ACHN (cell line): ENCODE measurements around the gene PRX.
"Not testable (repeated sequence)": the region's sequence is repeated elsewhere in the genome, so short reads cannot be mapped to it uniquely, and the experiment has no call there.

ENCODE experiments used
- DNase-seq: peaks from one replicate; pipeline ENCODE4 v3.0.0-alpha.2; 2015
- in situ Hi-C: cut with HindIII; loops from 2 replicates; pipeline ENCODE4 v1.10.0; 2017; ENCODE audit warnings: low sequenced_read_pairs, low pct_ligation_motif_present, low pct_unique_long_range_greater_than_20kb

The PRX gene

GRCh38 chr19:40413291-40413845 is at the start of gene PRX:
Gene PRX (minus strand): TSS chr19:40413378. CDS start chr19:40407932, 5,446 bp downstream.
- in situ Hi-C loops: no loop called here
- no peak for DNase-seq

- in situ Hi-C loops: no loop called here
- no peak for DNase-seq
These were observed 48.6 kb upstream of the PRX start for GRCh38 chr19:40461669-40462221.

GRCh38 chr19:40460185-40460584 is 47.0 kb upstream of the PRX start:
- no peak for DNase-seq
- in situ Hi-C loops: no loop called here

GRCh38 chr19:40458597-40458974 is 45.4 kb upstream of the PRX start:
- in situ Hi-C loops: no loop called here
- no peak for DNase-seq

- no peak for DNase-seq
- in situ Hi-C loops: no loop called here
These were observed 44.9 kb upstream of the PRX start for GRCh38 chr19:40457953-40458596.

GRCh38 chr19:40457048-40457447 is 43.9 kb upstream of the PRX start:
- in situ Hi-C loops: no loop called here
- no peak for DNase-seq

GRCh38 chr19:40453943-40454342 is 40.8 kb upstream of the PRX start:
- in situ Hi-C loops: not testable (repeated sequence)
- peak; percentile 14 for DNase-seq

- DNase-seq: no peak
- in situ Hi-C loops: no loop called here
These were observed 40.1 kb upstream of the PRX start for GRCh38 chr19:40453151-40453735.

GRCh38 chr19:40452016-40452415 is 38.8 kb upstream of the PRX start:
- in situ Hi-C loops: no loop called here

GRCh38 chr19:40450664-40451063 is 37.5 kb upstream of the PRX start:
- in situ Hi-C loops: no loop called here
- DNase-seq: no peak

More at GRCh38 chr19:40452016-40452415, 38.8 kb upstream of the PRX start:
- DNase-seq: no peak

- in situ Hi-C loops: no loop called here
- no peak for DNase-seq
These were observed 36.3 kb upstream of the PRX start for GRCh38 chr19:40449506-40449905.

GRCh38 chr19:40446263-40446784 is 33.1 kb upstream of the PRX start:
- in situ Hi-C loops: no loop called here
- DNase-seq: no peak

GRCh38 chr19:40445780-40446262 is 32.6 kb upstream of the PRX start:
- no peak for DNase-seq
- in situ Hi-C loops: no loop called here

- in situ Hi-C loops: no loop called here
- no peak for DNase-seq
These were observed 31.7 kb upstream of the PRX start for GRCh38 chr19:40444825-40445312.

- in situ Hi-C loops: no loop called here
- DNase-seq: peak; percentile 92
These were observed 31.0 kb upstream of the PRX start, which contains the start of gene SERTAD3 for GRCh38 chr19:40444000-40444824. Gene SERTAD3 (minus strand): TSS chr19:40444335. CDS start chr19:40442080, 2,255 bp downstream.

- in situ Hi-C loops: no loop called here
- DNase-seq: peak; percentile 99
These were observed 30.2 kb upstream of the PRX start for GRCh38 chr19:40443131-40443999.

GRCh38 chr19:40442328-40443130 is 29.4 kb upstream of the PRX start:
- in situ Hi-C loops: no loop called here
- DNase-seq: no peak
